ENCODE results near the gene RAD51. TPM values are rescaled to one million over a fixed set of nuclear protein-coding genes. Genes with fewer than 3 reads are reported as not detected.
A peak's percentile ranks its signal among the peaks of the same experiment; 100 is the strongest.

The RAD51 gene
- total RNA-seq, 1 experiment from 2014 or later: 14.5 TPM

GRCh38 chr15:40749151-40749630, 54.2 kb downstream of the RAD51 start:
- CTCF ChIA-PET: interaction anchor here (0.7 kb wide), 1 partner anchor 8 kb away, joined by 3 read pairs; no protein-coding TSS in a partner anchor
- no peaks in the 10 kb centered on the region for H3K27me3 Mint-ChIP-seq (ENCODE audit: unreplicated experiment)
- no peaks in the 10 kb centered on the region for H3K4me1 Mint-ChIP-seq (ENCODE audit: low read depth, unreplicated experiment)
- no peaks in the 10 kb centered on the region for H3K9me3 Mint-ChIP-seq (ENCODE audit: low read depth, unreplicated experiment)
- no peak for TF ChIP-seq CTCF (IDR thresholded peaks at IDR 0.05; ENCODE audit: unreplicated experiment)
- H3K36me3 Mint-ChIP-seq (ENCODE audit: insufficient read depth, unreplicated experiment): peaks cover 9% of the 10 kb centered on the region
- no peak for DNase-seq
- no peak overlapping the region for H3K27ac Mint-ChIP-seq (ENCODE audit: unreplicated experiment)
- BruUV-seq (replicated peaks): no TSS peak
- H3K4me3 Mint-ChIP-seq (ENCODE audit: low read depth, unreplicated experiment): no peak overlapping the region
- intact Hi-C loops (cut with micrococcal nuclease; ENCODE audit: unreplicated experiment): no loop called here

GRCh38 chr15:40750885-40751284, 55.9 kb downstream of the RAD51 start:
- no peaks in the 10 kb centered on the region for H3K27me3 Mint-ChIP-seq (ENCODE audit: unreplicated experiment)
- DNase-seq: no peak
- H3K9me3 Mint-ChIP-seq (ENCODE audit: low read depth, unreplicated experiment): no peaks in the 10 kb centered on the region
- peaks cover 25% of the 10 kb centered on the region for H3K36me3 Mint-ChIP-seq (ENCODE audit: insufficient read depth, unreplicated experiment)
- H3K4me1 Mint-ChIP-seq (ENCODE audit: low read depth, unreplicated experiment): no peaks in the 10 kb centered on the region
- no peak for TF ChIP-seq CTCF (IDR thresholded peaks at IDR 0.05; ENCODE audit: unreplicated experiment)
- CTCF ChIA-PET: no interaction called here
- H3K27ac Mint-ChIP-seq (ENCODE audit: unreplicated experiment): no peak overlapping the region
- intact Hi-C loops (cut with micrococcal nuclease; ENCODE audit: unreplicated experiment): no loop called here
- H3K4me3 Mint-ChIP-seq (ENCODE audit: low read depth, unreplicated experiment): no peak overlapping the region
- BruUV-seq (replicated peaks): no TSS peak

- peaks cover 25% of the 10 kb centered on the region for H3K36me3 Mint-ChIP-seq (ENCODE audit: insufficient read depth, unreplicated experiment)
- no peak overlapping the region for H3K4me3 Mint-ChIP-seq (ENCODE audit: low read depth, unreplicated experiment)
- no peaks in the 10 kb centered on the region for H3K4me1 Mint-ChIP-seq (ENCODE audit: low read depth, unreplicated experiment)
- no peaks in the 10 kb centered on the region for H3K27me3 Mint-ChIP-seq (ENCODE audit: unreplicated experiment)
- TF ChIP-seq CTCF (IDR thresholded peaks at IDR 0.05; ENCODE audit: unreplicated experiment): no peak
- CTCF ChIA-PET: no interaction called here
- intact Hi-C loops (cut with micrococcal nuclease; ENCODE audit: unreplicated experiment): no loop called here
- DNase-seq: no peak
- no peak overlapping the region for H3K27ac Mint-ChIP-seq (ENCODE audit: unreplicated experiment)
- BruUV-seq (replicated peaks): no TSS peak
- no peaks in the 10 kb centered on the region for H3K9me3 Mint-ChIP-seq (ENCODE audit: low read depth, unreplicated experiment)
These were observed 56.8 kb downstream of the RAD51 start for GRCh38 chr15:40751745-40752144.

GRCh38 chr15:40754574-40754882, 59.6 kb downstream of the RAD51 start:
- Mint-ChIP-seq H3K9me3 (ENCODE audit: low read depth, unreplicated experiment) (no peaks in the 10 kb centered on the region), H3K4me3 (ENCODE audit: low read depth, unreplicated experiment) (peak overlapping the region; percentile 93), H3K27me3 (ENCODE audit: unreplicated experiment) (no peaks in the 10 kb centered on the region), H3K36me3 (ENCODE audit: insufficient read depth, unreplicated experiment) (peaks cover 25% of the 10 kb centered on the region), H3K4me1 (ENCODE audit: low read depth, unreplicated experiment) (no peaks in the 10 kb centered on the region), H3K27ac (ENCODE audit: unreplicated experiment) (no peak overlapping the region)
- CTCF ChIA-PET: interaction anchor here (0.7 kb wide), 1 partner anchor 28 kb away, joined by 8 read pairs; no protein-coding TSS in a partner anchor
- intact Hi-C loops (cut with micrococcal nuclease; ENCODE audit: unreplicated experiment): no loop called here
- no peak for DNase-seq
- TF ChIP-seq CTCF (IDR thresholded peaks at IDR 0.05; ENCODE audit: unreplicated experiment): no peak
- no TSS peak for BruUV-seq (replicated peaks)

Data from Calu3 (cell line).